Endothelial cell of umbilical vein (primary cell): Measurements from ENCODE around the gene SSH2. TPM values are rescaled to one million over a fixed set of nuclear protein-coding genes. Genes with fewer than 3 reads are reported as not detected.

Experiments used
- BruUV-seq: library from RNA; stranded (reverse); fragments of 400-500 nt; replicated peaks from 2 replicates; lab custom pipeline; 2021; lab: Mats Ljungman, UMichigan
- CTCF ChIA-PET: fragments of 300-600, 350-600 bp; sonication (Branson Sonifier 250); formaldehyde crosslinking; loops from one replicate; lab custom pipeline; 2021; ENCODE audit warnings: antibody characterized with exemption, inconsistent platforms; lab: Charles Lee
- POLR2A ChIA-PET: fragments of 300-600, 350-600 bp; sonication (Branson Sonifier 250); formaldehyde crosslinking; loops from one replicate; lab custom pipeline; 2021; ENCODE audit warnings: antibody characterized with exemption, inconsistent platforms; lab: Charles Lee
- DNase-seq: peaks from one replicate; pipeline ENCODE4 v3.0.0-alpha.2; 2011; ENCODE audit warnings: low read depth, low spot score
- FAIRE-seq: peaks from 2 replicates; lab custom pipeline; 2011; peaks lifted over from hg19 to GRCh38; lab: Jason Lieb, UNC
- H2AFZ ChIP-seq: 2 replicates; pipeline ENCODE4 v1.6.0; 2012; ENCODE audit warnings: low read depth, low read length, control low read depth, inconsistent platforms
- H3K27ac ChIP-seq: 2 replicates; pipeline ENCODE4 v1.5.1; 2011; ENCODE audit warnings: low read depth, mild to moderate bottlenecking, control low read depth, low read length, moderate library complexity; ENCODE audit not compliant: insufficient read depth
- H3K27me3 ChIP-seq, 2 experiments: 2 replicates each; pipeline versions ENCODE4 v1.6.0 to v1.6.1; 2011; ENCODE audit warnings: low read length in 2 of 2, mixed read lengths in 1 of 2; ENCODE audit not compliant: control insufficient read depth in 2 of 2, insufficient read depth in 2 of 2
- H3K36me3 ChIP-seq, 2 experiments: 2 replicates in 1 of 2; 3 replicates in 1 of 2; pipeline ENCODE4 v1.5.1; 2011; ENCODE audit warnings: low read length in 2 of 2, mild to moderate bottlenecking in 1 of 2, moderate library complexity in 1 of 2; ENCODE audit not compliant: control insufficient read depth in 2 of 2, insufficient read depth in 2 of 2; ENCODE audit errors: extremely low read depth in 1 of 2
- H3K4me1 ChIP-seq: 3 replicates; pipeline ENCODE4 v1.5.1; 2011; ENCODE audit warnings: mild to moderate bottlenecking, low read length; ENCODE audit not compliant: control insufficient read depth, insufficient read depth; ENCODE audit errors: extremely low read depth
- H3K4me2 ChIP-seq: 2 replicates; pipeline ENCODE4 v1.6.1; 2011; ENCODE audit warnings: low read length, control low read depth, mixed read lengths; ENCODE audit not compliant: insufficient read depth
- H3K4me3 ChIP-seq, 3 experiments: fragments of 200-600 bp in 1 of 3; sonication (generic), shearing (Covaris generic) in 1 of 3; replicated peaks in 1 of 3; 2 replicates each; pipeline ENCODE4 v1.5.1; 2011 to 2016; ENCODE audit warnings: control low read depth in 3 of 3, low read length in 3 of 3, mild to moderate bottlenecking in 2 of 3, inconsistent platforms in 1 of 3, low read depth in 1 of 3, moderate library complexity in 1 of 3; ENCODE audit not compliant: insufficient read depth in 1 of 3
- H3K79me2 ChIP-seq: 2 replicates; pipeline ENCODE4 v1.6.0; 2012; ENCODE audit warnings: low read length, inconsistent platforms; ENCODE audit not compliant: control insufficient read depth, insufficient read depth
- H3K9ac ChIP-seq: replicated peaks from 2 replicates; pipeline ENCODE3; 2011; ENCODE audit warnings: low read length, control low read depth; ENCODE audit not compliant: insufficient read depth; ENCODE audit errors: extremely low read depth
- H3K9me1 ChIP-seq: replicated peaks from 3 replicates; pipeline ENCODE4 v1.6.0; 2011; ENCODE audit warnings: mild to moderate bottlenecking, low read length; ENCODE audit not compliant: control insufficient read depth, insufficient read depth; ENCODE audit errors: extremely low read depth
- H3K9me3 ChIP-seq: replicated peaks from 2 replicates; pipeline ENCODE4 v1.5.1; 2012; ENCODE audit warnings: low read length, inconsistent platforms; ENCODE audit not compliant: control insufficient read depth, insufficient read depth
- H4K20me1 ChIP-seq: replicated peaks from 2 replicates; pipeline ENCODE3; 2011; ENCODE audit warnings: mild to moderate bottlenecking, low read length; ENCODE audit not compliant: control insufficient read depth, insufficient read depth; ENCODE audit errors: extremely low read depth
- EZH2 ChIP-seq: IDR thresholded peaks from 2 replicates; pipeline ENCODE4 v1.6.1; 2012; ENCODE audit warnings: borderline replicate concordance, low read depth, mild to moderate bottlenecking, moderate library complexity, low read length, inconsistent platforms; ENCODE audit not compliant: severe bottlenecking
- FOS ChIP-seq: IDR thresholded peaks from 2 replicates; pipeline ENCODE4 v1.6.1; 2011; ENCODE audit warnings: mild to moderate bottlenecking, low read length, moderate library complexity, borderline replicate concordance; ENCODE audit not compliant: insufficient read depth
- GATA2 ChIP-seq: IDR thresholded peaks from 2 replicates; pipeline ENCODE4 v1.7.0; 2011; ENCODE audit warnings: low read depth, mild to moderate bottlenecking, moderate library complexity, mixed read lengths, low read length; ENCODE audit not compliant: insufficient read length, insufficient read depth
- JUN ChIP-seq: IDR thresholded peaks from 2 replicates; pipeline ENCODE4 v1.6.1; 2011; ENCODE audit warnings: borderline replicate concordance, low read depth; ENCODE audit not compliant: insufficient read length, insufficient read depth
- MAX ChIP-seq: IDR thresholded peaks from 2 replicates; pipeline ENCODE4 v1.6.1; 2011; ENCODE audit not compliant: insufficient read depth, insufficient read length
- MYC ChIP-seq: IDR thresholded peaks from one replicate; pipeline ENCODE4 v1.6.1; 2011; ENCODE audit warnings: mild to moderate bottlenecking, low read depth, low read length
- POLR2A ChIP-seq: IDR thresholded peaks from 2 replicates; pipeline ENCODE4 v1.6.1; 2012; ENCODE audit warnings: low read depth, mild to moderate bottlenecking, control low read depth, low read length
- POLR2AphosphoS5 ChIP-seq: IDR thresholded peaks from 2 replicates; pipeline ENCODE4 v1.6.1; 2012; ENCODE audit warnings: low read depth, mild to moderate bottlenecking, control low read depth, low read length, moderate library complexity; ENCODE audit not compliant: insufficient read depth
- dilution Hi-C: fragments of 300-500 bp; cut with MboI; formaldehyde crosslinking; loops from one replicate; pipeline ENCODE4 v1.15.0; 2019; ENCODE audit warnings: low sequenced_read_pairs; ENCODE audit not compliant: extremely low pct_ligation_motif_present
- intact Hi-C: fragments of 100-400 bp; cut with micrococcal nuclease; formaldehyde crosslinking; loops from one replicate; pipeline ENCODE4 v1.10.0; 2022
- polyA plus RNA-seq, 4 experiments: library from polyadenylated mRNA; depleted of rRNA in 3 of 4; stranded (reverse) in 3 of 4; unstranded in 1 of 4; fragments of >200 nt; gene quantifications; 2 replicates each; pipeline versions ENCODE4 v1.2.1 to v1.2.3, GENCODE V29; 2011 to 2012; ENCODE audit warnings: missing spikeins in 1 of 4
- total RNA-seq: library from RNA; stranded (reverse); gene quantifications from 2 replicates; pipeline ENCODE4 v1.2.3, GENCODE V29; 2021
- TF ChIP-seq, protein P1 (sequence below), 2 donors: IDR thresholded peaks; 1 replicate in 1 of 2; 2 replicates in 1 of 2; pipeline ENCODE4 v1.5.1; 2011; ENCODE audit warnings: low read length in 2 of 2, mild to moderate bottlenecking in 2 of 2, moderate library complexity in 2 of 2, control low read depth in 1 of 2, inconsistent platforms in 1 of 2, low read depth in 1 of 2; ENCODE audit not compliant: insufficient read depth in 1 of 2; ENCODE audit errors: extremely low read depth in 1 of 2

SSH2 gene
- total and polyA plus RNA-seq, 2 donors (not counting 3 experiments of a cell fraction or from before 2014, with no cell fraction given), result 24.6 to 60.9 TPM

- H3K27ac ChIP-seq, result no peak overlapping the region
- ChIA-PET CTCF (interaction anchor here (1.1 kb wide), 1 partner anchor 10 kb away, joined by 4 read pairs; no protein-coding TSS in a partner anchor), POLR2A (no interaction called here)
- no peak overlapping the region for H3K9ac ChIP-seq
- no peak for FAIRE-seq
- intact Hi-C loops, result no loop called here
- BruUV-seq, result no TSS peak
- H3K79me2 ChIP-seq, result peaks cover 31% of the 10 kb centered on the region
- H3K9me3 ChIP-seq, result no peaks in the 10 kb centered on the region
- no peak for DNase-seq
- H4K20me1 ChIP-seq, result no peaks in the 10 kb centered on the region
- no peak overlapping the region for H2AFZ ChIP-seq
- no peaks in the 10 kb centered on the region for H3K9me1 ChIP-seq
- H3K27me3 ChIP-seq, result no peaks in the 10 kb centered on the region
- H3K36me3 ChIP-seq, result peaks cover 0 to 2% of the 10 kb centered on the region in 2 experiments
- no peak overlapping the region for H3K4me2 ChIP-seq
- dilution Hi-C loops, result no loop called here
- no peak for TF ChIP-seq JUN
- TF ChIP-seq MYC, result no peak
- TF ChIP-seq POLR2A, result no peak
- TF ChIP-seq GATA2, result no peak
- TF ChIP-seq EZH2, result no peak
- no peak overlapping the region for H3K4me3 ChIP-seq
- H3K4me1 ChIP-seq, result peaks cover 11% of the 10 kb centered on the region
These were observed 172.2 kb downstream of the SSH2 start for GRCh38 chr17:29757788-29758187.

- H3K79me2 ChIP-seq, result peaks cover 11% of the 10 kb centered on the region
- no peak overlapping the region for H3K4me3 ChIP-seq
- no peaks in the 10 kb centered on the region for H3K9me3 ChIP-seq
- TF ChIP-seq GATA2 (no peak), MYC (no peak), FOS (no peak), JUN (no peak), EZH2 (no peak), POLR2A (no peak), MAX (no peak), POLR2AphosphoS5 (no peak)
- TF ChIP-seq, protein P1, sequence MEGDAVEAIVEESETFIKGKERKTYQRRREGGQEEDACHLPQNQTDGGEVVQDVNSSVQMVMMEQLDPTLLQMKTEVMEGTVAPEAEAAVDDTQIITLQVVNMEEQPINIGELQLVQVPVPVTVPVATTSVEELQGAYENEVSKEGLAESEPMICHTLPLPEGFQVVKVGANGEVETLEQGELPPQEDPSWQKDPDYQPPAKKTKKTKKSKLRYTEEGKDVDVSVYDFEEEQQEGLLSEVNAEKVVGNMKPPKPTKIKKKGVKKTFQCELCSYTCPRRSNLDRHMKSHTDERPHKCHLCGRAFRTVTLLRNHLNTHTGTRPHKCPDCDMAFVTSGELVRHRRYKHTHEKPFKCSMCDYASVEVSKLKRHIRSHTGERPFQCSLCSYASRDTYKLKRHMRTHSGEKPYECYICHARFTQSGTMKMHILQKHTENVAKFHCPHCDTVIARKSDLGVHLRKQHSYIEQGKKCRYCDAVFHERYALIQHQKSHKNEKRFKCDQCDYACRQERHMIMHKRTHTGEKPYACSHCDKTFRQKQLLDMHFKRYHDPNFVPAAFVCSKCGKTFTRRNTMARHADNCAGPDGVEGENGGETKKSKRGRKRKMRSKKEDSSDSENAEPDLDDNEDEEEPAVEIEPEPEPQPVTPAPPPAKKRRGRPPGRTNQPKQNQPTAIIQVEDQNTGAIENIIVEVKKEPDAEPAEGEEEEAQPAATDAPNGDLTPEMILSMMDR (IDR thresholded peaks at IDR 0.05; ENCODE audit: extremely low read depth in 1 of 2, insufficient read depth in 1 of 2, low read depth in 1 of 2, low read length in 2 of 2), result no peak
- POLR2A ChIA-PET, result no interaction called here
- dilution Hi-C loops (no loop called here), intact Hi-C loops (no loop called here)
- no peak overlapping the region for H3K4me2 ChIP-seq
- H3K9me1 ChIP-seq, result no peaks in the 10 kb centered on the region
- no peaks in the 10 kb centered on the region for H3K4me1 ChIP-seq
- no peaks in the 10 kb centered on the region for H3K27me3 ChIP-seq
- FAIRE-seq (no peak), DNase-seq (no peak)
- H4K20me1 ChIP-seq, result no peaks in the 10 kb centered on the region
- no peak overlapping the region for H3K27ac ChIP-seq
- CTCF ChIA-PET, result interaction anchor here (0.8 kb wide), 1 partner anchor 136 kb away, joined by 3 read pairs; no protein-coding TSS in a partner anchor
- H3K36me3 ChIP-seq, result peaks cover 0 to 2% of the 10 kb centered on the region in 2 experiments
- H2AFZ ChIP-seq, result no peak overlapping the region
- no TSS peak for BruUV-seq
- H3K9ac ChIP-seq, result no peak overlapping the region
These were observed 176.1 kb downstream of the SSH2 start for GRCh38 chr17:29753845-29754439.
